ENCODE results near the gene ORAI3. TPM values are rescaled to one million over a fixed set of nuclear protein-coding genes. Genes with fewer than 3 reads are reported as not detected.

The ORAI3 gene
- total RNA-seq, 1 experiment from 2014 or later: 26.9 TPM

DNA sequence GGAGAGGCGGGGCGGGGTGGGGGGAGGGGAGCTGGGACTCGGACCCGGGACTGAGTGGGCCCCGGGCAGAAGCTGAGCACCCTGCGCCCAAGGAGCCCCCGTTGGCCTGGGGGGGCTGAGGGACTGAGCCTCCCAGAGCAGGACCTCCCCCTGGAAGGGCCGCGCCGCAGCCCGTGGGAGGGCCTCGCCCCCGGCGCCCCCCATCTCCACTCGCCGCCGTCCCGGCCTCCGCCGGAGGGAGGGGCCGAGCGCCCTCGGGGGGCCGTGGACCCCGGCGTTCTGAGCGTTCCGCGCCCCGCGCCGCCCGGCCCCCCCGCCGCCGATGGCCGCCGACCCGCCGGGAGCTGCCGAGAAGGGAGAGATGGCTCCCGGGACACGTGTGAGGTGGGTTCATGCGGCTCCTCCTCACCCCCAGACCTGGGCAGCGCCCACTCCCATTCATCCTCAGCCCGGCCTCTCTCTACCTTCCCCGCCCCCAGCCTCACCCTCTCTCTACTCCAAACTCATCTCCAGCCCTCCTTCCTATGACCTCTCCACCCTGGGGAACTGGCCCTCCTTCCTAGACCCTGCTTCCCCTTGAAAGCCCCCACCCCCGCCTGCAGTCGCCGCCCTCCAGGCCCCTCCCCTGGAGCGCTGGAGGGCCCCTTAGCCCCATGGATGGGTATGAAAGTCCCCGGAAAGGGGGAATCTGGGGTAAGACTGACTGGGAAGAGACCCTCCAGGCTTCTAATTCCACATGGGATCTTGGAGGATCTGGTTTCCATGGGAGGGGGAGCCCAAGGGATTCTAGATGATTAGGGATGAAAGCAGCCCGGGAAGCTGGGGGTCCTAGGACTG is 24.6 kb upstream of the ORAI3 start:
- Histone ChIP-seq H3K27me3 (ENCODE audit: control insufficient read depth, insufficient read depth, low read length) (no peaks in the 10 kb centered on the region), H3K9me3 (ENCODE audit: control insufficient read depth, insufficient read depth, low read depth, low read length) (no peaks in the 10 kb centered on the region), H3K36me3 (ENCODE audit: control insufficient read depth, insufficient read depth, low read length) (no peaks in the 10 kb centered on the region), H3K4me3 (ENCODE audit: low read depth in 2 of 2, low read length in 2 of 2) (peak overlapping the region; percentile 64 to 91), H3K27ac (ENCODE audit: low read length) (peak overlapping the region; percentile 83), H3K4me1 (ENCODE audit: control insufficient read depth, insufficient read depth, low read length) (peaks cover 9% of the 10 kb centered on the region)
- ATAC-seq (no peak), DNase-seq (ENCODE audit: low read depth, low spot score) (no peak)
- ChIA-PET CTCF (interaction anchor here (0.6 kb wide), 1 partner anchor 25 kb away, joined by 3 read pairs; no protein-coding TSS in a partner anchor), POLR2A (interaction anchor here (0.8 kb wide), 1 partner anchor 554 kb away, joined by 7 read pairs; no protein-coding TSS in a partner anchor)
- BruUV-seq (replicated peaks): no TSS peak
- TF ChIP-seq POLR2AphosphoS5 (IDR thresholded peaks at IDR 0.05; ENCODE audit: low read depth, low read length) (no peak), TCF7L2 (IDR thresholded peaks at IDR 0.05; ENCODE audit: low read depth, low read length) (no peak)
- intact Hi-C loops (cut with micrococcal nuclease; ENCODE audit: unreplicated experiment) (no loop called here), in situ Hi-C loops (cut with HindIII; ENCODE audit: low pct_unique_long_range_greater_than_20kb, low sequenced_read_pairs) (no loop called here)

DNA sequence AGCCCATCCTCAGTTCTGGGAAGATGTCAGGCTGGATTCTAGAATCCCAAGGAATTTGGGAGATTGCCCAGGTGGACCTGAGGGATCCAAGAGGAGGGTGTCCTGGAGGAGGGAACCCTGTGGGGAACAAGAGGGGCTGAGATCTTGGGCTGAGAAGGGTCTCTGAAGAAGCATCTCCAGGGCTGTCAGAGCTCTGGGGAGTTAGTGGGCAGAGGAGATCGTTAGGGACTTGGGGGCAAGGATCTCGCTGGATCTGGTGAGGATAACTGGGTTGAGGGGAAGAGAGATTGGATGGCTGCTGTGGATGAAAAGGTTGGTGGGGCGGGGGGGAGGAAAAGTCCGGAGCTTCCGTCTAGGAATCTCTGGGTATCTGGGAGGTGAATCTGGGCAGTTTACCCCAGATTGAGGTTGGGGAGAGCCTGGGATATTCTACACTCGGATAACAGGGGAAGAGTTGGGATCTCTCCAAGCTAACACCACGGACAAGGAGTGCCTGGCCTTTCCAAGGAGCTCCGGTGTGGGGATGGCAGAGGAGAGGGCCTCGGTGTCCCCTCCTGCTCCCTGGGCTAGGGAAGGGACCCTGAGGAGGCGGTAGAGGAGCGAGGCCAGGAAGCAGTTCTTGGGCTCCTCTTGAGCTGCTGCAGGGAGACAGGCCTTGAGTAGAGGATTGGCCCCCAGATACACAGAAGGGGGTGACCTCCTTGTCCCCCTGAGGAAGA is 23.8 kb upstream of the ORAI3 start:
- no peak for DNase-seq (ENCODE audit: low read depth, low spot score)
- Histone ChIP-seq H3K4me1 (ENCODE audit: control insufficient read depth, insufficient read depth, low read length) (peaks cover 9% of the 10 kb centered on the region), H3K36me3 (ENCODE audit: control insufficient read depth, insufficient read depth, low read length) (no peaks in the 10 kb centered on the region), H3K27ac (ENCODE audit: low read length) (peak overlapping the region; percentile 83), H3K27me3 (ENCODE audit: control insufficient read depth, insufficient read depth, low read length) (no peaks in the 10 kb centered on the region), H3K9me3 (ENCODE audit: control insufficient read depth, insufficient read depth, low read depth, low read length) (no peaks in the 10 kb centered on the region), H3K4me3 (ENCODE audit: low read depth in 2 of 2, low read length in 2 of 2) (peak overlapping the region; percentile 64 to 91)
- TSS peak; percentile 77 for BruUV-seq (replicated peaks)
- intact Hi-C loops (cut with micrococcal nuclease; ENCODE audit: unreplicated experiment) (no loop called here), in situ Hi-C loops (cut with HindIII; ENCODE audit: low pct_unique_long_range_greater_than_20kb, low sequenced_read_pairs) (no loop called here)
- ChIA-PET POLR2A (interaction anchor here (0.8 kb wide), 1 partner anchor 554 kb away, joined by 7 read pairs; no protein-coding TSS in a partner anchor), CTCF (interaction anchor here (0.6 kb wide), 1 partner anchor 24 kb away, joined by 3 read pairs; no protein-coding TSS in a partner anchor)
- TF ChIP-seq TCF7L2 (IDR thresholded peaks at IDR 0.05; ENCODE audit: low read depth, low read length) (no peak), POLR2AphosphoS5 (IDR thresholded peaks at IDR 0.05; ENCODE audit: low read depth, low read length) (no peak), SIN3A (IDR thresholded peaks at IDR 0.05; ENCODE audit: borderline replicate concordance, insufficient read depth, low read depth, low read length) (no peak)
- TF ChIP-seq, protein P1, sequence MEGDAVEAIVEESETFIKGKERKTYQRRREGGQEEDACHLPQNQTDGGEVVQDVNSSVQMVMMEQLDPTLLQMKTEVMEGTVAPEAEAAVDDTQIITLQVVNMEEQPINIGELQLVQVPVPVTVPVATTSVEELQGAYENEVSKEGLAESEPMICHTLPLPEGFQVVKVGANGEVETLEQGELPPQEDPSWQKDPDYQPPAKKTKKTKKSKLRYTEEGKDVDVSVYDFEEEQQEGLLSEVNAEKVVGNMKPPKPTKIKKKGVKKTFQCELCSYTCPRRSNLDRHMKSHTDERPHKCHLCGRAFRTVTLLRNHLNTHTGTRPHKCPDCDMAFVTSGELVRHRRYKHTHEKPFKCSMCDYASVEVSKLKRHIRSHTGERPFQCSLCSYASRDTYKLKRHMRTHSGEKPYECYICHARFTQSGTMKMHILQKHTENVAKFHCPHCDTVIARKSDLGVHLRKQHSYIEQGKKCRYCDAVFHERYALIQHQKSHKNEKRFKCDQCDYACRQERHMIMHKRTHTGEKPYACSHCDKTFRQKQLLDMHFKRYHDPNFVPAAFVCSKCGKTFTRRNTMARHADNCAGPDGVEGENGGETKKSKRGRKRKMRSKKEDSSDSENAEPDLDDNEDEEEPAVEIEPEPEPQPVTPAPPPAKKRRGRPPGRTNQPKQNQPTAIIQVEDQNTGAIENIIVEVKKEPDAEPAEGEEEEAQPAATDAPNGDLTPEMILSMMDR (IDR thresholded peaks at IDR 0.05): no peak
- TF ChIP-seq, protein P2, sequence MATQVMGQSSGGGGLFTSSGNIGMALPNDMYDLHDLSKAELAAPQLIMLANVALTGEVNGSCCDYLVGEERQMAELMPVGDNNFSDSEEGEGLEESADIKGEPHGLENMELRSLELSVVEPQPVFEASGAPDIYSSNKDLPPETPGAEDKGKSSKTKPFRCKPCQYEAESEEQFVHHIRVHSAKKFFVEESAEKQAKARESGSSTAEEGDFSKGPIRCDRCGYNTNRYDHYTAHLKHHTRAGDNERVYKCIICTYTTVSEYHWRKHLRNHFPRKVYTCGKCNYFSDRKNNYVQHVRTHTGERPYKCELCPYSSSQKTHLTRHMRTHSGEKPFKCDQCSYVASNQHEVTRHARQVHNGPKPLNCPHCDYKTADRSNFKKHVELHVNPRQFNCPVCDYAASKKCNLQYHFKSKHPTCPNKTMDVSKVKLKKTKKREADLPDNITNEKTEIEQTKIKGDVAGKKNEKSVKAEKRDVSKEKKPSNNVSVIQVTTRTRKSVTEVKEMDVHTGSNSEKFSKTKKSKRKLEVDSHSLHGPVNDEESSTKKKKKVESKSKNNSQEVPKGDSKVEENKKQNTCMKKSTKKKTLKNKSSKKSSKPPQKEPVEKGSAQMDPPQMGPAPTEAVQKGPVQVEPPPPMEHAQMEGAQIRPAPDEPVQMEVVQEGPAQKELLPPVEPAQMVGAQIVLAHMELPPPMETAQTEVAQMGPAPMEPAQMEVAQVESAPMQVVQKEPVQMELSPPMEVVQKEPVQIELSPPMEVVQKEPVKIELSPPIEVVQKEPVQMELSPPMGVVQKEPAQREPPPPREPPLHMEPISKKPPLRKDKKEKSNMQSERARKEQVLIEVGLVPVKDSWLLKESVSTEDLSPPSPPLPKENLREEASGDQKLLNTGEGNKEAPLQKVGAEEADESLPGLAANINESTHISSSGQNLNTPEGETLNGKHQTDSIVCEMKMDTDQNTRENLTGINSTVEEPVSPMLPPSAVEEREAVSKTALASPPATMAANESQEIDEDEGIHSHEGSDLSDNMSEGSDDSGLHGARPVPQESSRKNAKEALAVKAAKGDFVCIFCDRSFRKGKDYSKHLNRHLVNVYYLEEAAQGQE (IDR thresholded peaks at IDR 0.05; ENCODE audit: insufficient read depth in 1 of 2, low read depth in 2 of 2, low read length in 1 of 2): no peak
- ATAC-seq: no peak

Data from Panc1 (cell line).